ENCODE results near the gene TSPAN15. TPM values are rescaled to one million over a fixed set of nuclear protein-coding genes. Genes with fewer than 3 reads are reported as not detected.

Gene TSPAN15
- total and polyA plus RNA-seq, 4 donors, result 44.3 to 68.4 (median 55.0) TPM

GRCh38 chr10:69452676-69453415 lies 1.6 kb downstream of the TSPAN15 start:
- TF ChIP-seq, protein P1, sequence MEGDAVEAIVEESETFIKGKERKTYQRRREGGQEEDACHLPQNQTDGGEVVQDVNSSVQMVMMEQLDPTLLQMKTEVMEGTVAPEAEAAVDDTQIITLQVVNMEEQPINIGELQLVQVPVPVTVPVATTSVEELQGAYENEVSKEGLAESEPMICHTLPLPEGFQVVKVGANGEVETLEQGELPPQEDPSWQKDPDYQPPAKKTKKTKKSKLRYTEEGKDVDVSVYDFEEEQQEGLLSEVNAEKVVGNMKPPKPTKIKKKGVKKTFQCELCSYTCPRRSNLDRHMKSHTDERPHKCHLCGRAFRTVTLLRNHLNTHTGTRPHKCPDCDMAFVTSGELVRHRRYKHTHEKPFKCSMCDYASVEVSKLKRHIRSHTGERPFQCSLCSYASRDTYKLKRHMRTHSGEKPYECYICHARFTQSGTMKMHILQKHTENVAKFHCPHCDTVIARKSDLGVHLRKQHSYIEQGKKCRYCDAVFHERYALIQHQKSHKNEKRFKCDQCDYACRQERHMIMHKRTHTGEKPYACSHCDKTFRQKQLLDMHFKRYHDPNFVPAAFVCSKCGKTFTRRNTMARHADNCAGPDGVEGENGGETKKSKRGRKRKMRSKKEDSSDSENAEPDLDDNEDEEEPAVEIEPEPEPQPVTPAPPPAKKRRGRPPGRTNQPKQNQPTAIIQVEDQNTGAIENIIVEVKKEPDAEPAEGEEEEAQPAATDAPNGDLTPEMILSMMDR (IDR thresholded peaks at IDR 0.05; ENCODE audit: control extremely low read depth, extremely low read depth), result no peak
- Histone ChIP-seq H3K27me3 (ENCODE audit: control insufficient read depth in 3 of 3, insufficient read depth in 3 of 3, low read length in 2 of 3) (peaks cover 0 to 12% (median 5%) of the 10 kb centered on the region in 3 donors), H3K27ac (ENCODE audit: low read depth in 1 of 2, low read length in 1 of 2) (peak overlapping the region in 1 of 2 donors; percentile 52), H3K9ac (ENCODE audit: insufficient read depth in 1 of 2, low read length in 2 of 2) (no peak overlapping the region), H3K9me3 (ENCODE audit: control insufficient read depth in 4 of 4, insufficient read depth in 3 of 4, low read length in 3 of 4) (no peaks in the 10 kb centered on the region), H3K4me3 (no peak overlapping the region), H3K36me3 (ENCODE audit: control insufficient read depth in 4 of 4, insufficient read depth in 4 of 4, low read length in 4 of 4) (no peaks in the 10 kb centered on the region), H3K4me1 (ENCODE audit: control insufficient read depth in 5 of 5, insufficient read depth in 5 of 5, low read length in 5 of 5) (peaks cover 0 to 25% (median 0%) of the 10 kb centered on the region in 5 donors)
- ATAC-seq (ENCODE audit: insufficient read depth, low FRiP score) (no peak), DNase-seq (no peak)
- WGBS, 2 donors, result 82% methylated on average over 6 of the region's 6 CpGs

- no peaks in the 10 kb centered on the region for H3K36me3 ChIP-seq (ENCODE audit: control insufficient read depth in 4 of 4, insufficient read depth in 4 of 4, low read length in 4 of 4)
- peaks cover 0 to 27% (median 0%) of the 10 kb centered on the region in 5 donors for H3K4me1 ChIP-seq (ENCODE audit: control insufficient read depth in 5 of 5, insufficient read depth in 5 of 5, low read length in 5 of 5)
- peaks cover 0 to 12% (median 5%) of the 10 kb centered on the region in 3 donors for H3K27me3 ChIP-seq (ENCODE audit: control insufficient read depth in 3 of 3, insufficient read depth in 3 of 3, low read length in 2 of 3)
- no peaks in the 10 kb centered on the region for H3K9me3 ChIP-seq (ENCODE audit: control insufficient read depth in 4 of 4, insufficient read depth in 3 of 4, low read length in 3 of 4)
- no peak overlapping the region for H3K9ac ChIP-seq (ENCODE audit: insufficient read depth in 1 of 2, low read length in 2 of 2)
- peak overlapping the region in 1 of 2 donors; percentile 6 for H3K27ac ChIP-seq (ENCODE audit: low read depth in 1 of 2, low read length in 1 of 2)
- H3K4me3 ChIP-seq, result no peak overlapping the region
- TF ChIP-seq, protein P1 (IDR thresholded peaks at IDR 0.05; ENCODE audit: control extremely low read depth, extremely low read depth), result no peak
- ATAC-seq (ENCODE audit: insufficient read depth, low FRiP score) (no peak), DNase-seq (no peak)
Measured at GRCh38 chr10:69453795-69454194, 2.5 kb downstream of the TSPAN15 start.

DNA sequence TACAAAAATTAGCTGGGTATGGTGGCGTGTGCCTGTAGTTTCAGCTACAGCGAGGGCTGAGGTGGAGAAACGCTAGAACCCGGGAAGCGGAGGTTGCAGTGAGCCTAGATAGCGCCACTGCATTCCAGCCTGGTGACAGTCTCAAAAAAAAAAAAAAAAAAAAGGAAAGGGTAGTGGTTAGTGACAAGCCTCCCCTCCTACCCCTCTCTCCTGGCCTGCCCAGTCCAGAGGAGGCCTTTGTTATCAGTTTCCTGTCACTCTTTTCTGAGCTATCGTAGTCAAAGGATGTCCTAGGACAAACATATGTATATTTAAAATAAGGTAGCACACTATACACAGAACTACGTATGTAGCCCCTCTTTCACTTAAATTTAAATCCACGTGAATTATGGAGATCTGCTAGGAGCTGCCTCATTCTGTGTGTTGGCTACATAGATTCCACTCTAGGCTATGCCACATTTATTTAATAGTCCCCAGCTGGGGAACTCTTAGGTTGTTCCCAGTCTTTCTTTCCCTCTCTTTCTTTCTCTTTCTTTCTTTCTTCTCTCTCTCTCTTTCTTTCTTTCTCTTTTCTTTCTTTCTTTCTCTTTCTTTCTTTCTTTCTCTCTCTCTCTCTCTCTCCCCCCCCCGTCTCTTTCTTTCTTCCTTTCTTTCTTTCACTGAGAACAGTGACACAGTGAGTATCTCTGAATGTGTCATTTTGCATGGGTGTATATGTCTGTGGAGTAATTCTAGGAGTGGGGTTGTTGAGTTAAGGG lies 3.9 kb downstream of the TSPAN15 start:
- H3K9ac ChIP-seq (ENCODE audit: insufficient read depth in 1 of 2, low read length in 2 of 2), result no peak overlapping the region
- H3K9me3 ChIP-seq (ENCODE audit: control insufficient read depth in 4 of 4, insufficient read depth in 3 of 4, low read length in 3 of 4), result no peaks in the 10 kb centered on the region
- peaks cover 0 to 32% (median 2%) of the 10 kb centered on the region in 5 donors for H3K4me1 ChIP-seq (ENCODE audit: control insufficient read depth in 5 of 5, insufficient read depth in 5 of 5, low read length in 5 of 5)
- 80 to 87% methylated on average over 9 to 10 of the region's 10 CpGs for WGBS, 2 donors
- H3K36me3 ChIP-seq (ENCODE audit: control insufficient read depth in 4 of 4, insufficient read depth in 4 of 4, low read length in 4 of 4), result no peaks in the 10 kb centered on the region
- TF ChIP-seq, protein P1 (IDR thresholded peaks at IDR 0.05; ENCODE audit: control extremely low read depth, extremely low read depth), result no peak
- no peak overlapping the region for H3K4me3 ChIP-seq
- peaks cover 0 to 12% (median 5%) of the 10 kb centered on the region in 3 donors for H3K27me3 ChIP-seq (ENCODE audit: control insufficient read depth in 3 of 3, insufficient read depth in 3 of 3, low read length in 2 of 3)
- peak overlapping the region in 1 of 2 donors; percentile 36 for H3K27ac ChIP-seq (ENCODE audit: low read depth in 1 of 2, low read length in 1 of 2)
- DNase-seq (no peak), ATAC-seq (ENCODE audit: insufficient read depth, low FRiP score) (no peak)
